IPS-18a (cell line): ENCODE data around the gene GPRIN3.
"Not testable (repeated sequence)": the region's sequence is repeated elsewhere in the genome, so short reads cannot be mapped to it uniquely, and the experiment has no call there.

Source experiments
- H3K27ac ChIP-seq: one replicate; pipeline ENCODE4 v1.5.1; 2013; ENCODE audit warnings: low read length
- H3K27me3 ChIP-seq: one replicate; pipeline ENCODE4 v1.6.1; 2013; ENCODE audit warnings: mild to moderate bottlenecking, low read length; ENCODE audit not compliant: control insufficient read depth, insufficient read depth
- H3K36me3 ChIP-seq: one replicate; pipeline ENCODE4 v1.6.1; 2013; ENCODE audit warnings: low read depth, low read length; ENCODE audit not compliant: control insufficient read depth
- H3K4me1 ChIP-seq: one replicate; pipeline ENCODE4 v1.6.1; 2013; ENCODE audit warnings: low read depth, low read length; ENCODE audit not compliant: control insufficient read depth
- H3K4me3 ChIP-seq: one replicate; pipeline ENCODE4 v1.5.1; 2013; ENCODE audit warnings: low read length
- H3K9ac ChIP-seq: one replicate; pipeline ENCODE4 v1.6.1; 2013; ENCODE audit warnings: mild to moderate bottlenecking, low read length, moderate library complexity
- H3K9me3 ChIP-seq: one replicate; pipeline ENCODE4 v1.6.1; 2013; ENCODE audit warnings: low read depth, low read length; ENCODE audit not compliant: control insufficient read depth

Gene GPRIN3

GRCh38 chr4:89269121-89269666 lies 38.4 kb downstream of the GPRIN3 start:
- H3K27me3 ChIP-seq, result no peaks in the 10 kb centered on the region
- no peak overlapping the region for H3K9ac ChIP-seq
- no peaks in the 10 kb centered on the region for H3K9me3 ChIP-seq
- H3K4me1 ChIP-seq, result no peaks in the 10 kb centered on the region
- no peak overlapping the region for H3K4me3 ChIP-seq
- no peak overlapping the region for H3K27ac ChIP-seq
- no peaks in the 10 kb centered on the region for H3K36me3 ChIP-seq

- Histone ChIP-seq H3K9ac (no peak overlapping the region), H3K4me1 (no peaks in the 10 kb centered on the region), H3K27me3 (no peaks in the 10 kb centered on the region), H3K4me3 (no peak overlapping the region), H3K9me3 (no peaks in the 10 kb centered on the region), H3K36me3 (no peaks in the 10 kb centered on the region), H3K27ac (no peak overlapping the region)
Observed at GRCh38 chr4:89268679-89269078, 38.9 kb downstream of the GPRIN3 start.

GRCh38 chr4:89267846-89268245 lies 39.8 kb downstream of the GPRIN3 start:
- H3K9ac ChIP-seq, result no peak overlapping the region
- no peaks in the 10 kb centered on the region for H3K9me3 ChIP-seq
- no peaks in the 10 kb centered on the region for H3K36me3 ChIP-seq
- no peak overlapping the region for H3K27ac ChIP-seq
- H3K4me1 ChIP-seq, result no peaks in the 10 kb centered on the region
- no peaks in the 10 kb centered on the region for H3K27me3 ChIP-seq
- no peak overlapping the region for H3K4me3 ChIP-seq

- Histone ChIP-seq H3K4me3 (no peak overlapping the region), H3K36me3 (no peaks in the 10 kb centered on the region), H3K4me1 (no peaks in the 10 kb centered on the region)
Observed at GRCh38 chr4:89267392-89267791, 40.2 kb downstream of the GPRIN3 start.

GRCh38 chr4:89266128-89266527 lies 41.5 kb downstream of the GPRIN3 start:
- Histone ChIP-seq H3K4me3 (no peak overlapping the region), H3K9me3 (no peaks in the 10 kb centered on the region), H3K36me3 (no peaks in the 10 kb centered on the region), H3K27ac (no peak overlapping the region), H3K27me3 (no peaks in the 10 kb centered on the region), H3K4me1 (no peaks in the 10 kb centered on the region), H3K9ac (no peak overlapping the region)

More at GRCh38 chr4:89267392-89267791, 40.2 kb downstream of the GPRIN3 start:
- no peaks in the 10 kb centered on the region for H3K27me3 ChIP-seq
- no peak overlapping the region for H3K9ac ChIP-seq
- H3K9me3 ChIP-seq, result no peaks in the 10 kb centered on the region
- no peak overlapping the region for H3K27ac ChIP-seq

- H3K9me3 ChIP-seq, result no peaks in the 10 kb centered on the region
- no peak overlapping the region for H3K9ac ChIP-seq
- no peaks in the 10 kb centered on the region for H3K27me3 ChIP-seq
- H3K4me3 ChIP-seq, result no peak overlapping the region
- no peak overlapping the region for H3K27ac ChIP-seq
- H3K36me3 ChIP-seq, result no peaks in the 10 kb centered on the region
- peaks cover 17% of the 10 kb centered on the region for H3K4me1 ChIP-seq
Observed at GRCh38 chr4:89263265-89263664, 44.3 kb downstream of the GPRIN3 start.

GRCh38 chr4:89259301-89260028 lies 48.1 kb downstream of the GPRIN3 start:
- Histone ChIP-seq H3K4me3 (no peak overlapping the region), H3K9ac (no peak overlapping the region), H3K27ac (no peak overlapping the region), H3K4me1 (peaks cover 17% of the 10 kb centered on the region), H3K9me3 (no peaks in the 10 kb centered on the region), H3K36me3 (no peaks in the 10 kb centered on the region), H3K27me3 (no peaks in the 10 kb centered on the region)

- no peaks in the 10 kb centered on the region for H3K27me3 ChIP-seq
- no peak overlapping the region for H3K27ac ChIP-seq
- peaks cover 17% of the 10 kb centered on the region for H3K4me1 ChIP-seq
Observed at GRCh38 chr4:89258506-89258905, 49.1 kb downstream of the GPRIN3 start.

GRCh38 chr4:89257376-89257775 lies 50.2 kb downstream of the GPRIN3 start:
- peaks cover 17% of the 10 kb centered on the region for H3K4me1 ChIP-seq

More at GRCh38 chr4:89258506-89258905, 49.1 kb downstream of the GPRIN3 start:
- Histone ChIP-seq H3K4me3 (no peak overlapping the region), H3K9ac (no peak overlapping the region), H3K36me3 (no peaks in the 10 kb centered on the region), H3K9me3 (no peaks in the 10 kb centered on the region)

GRCh38 chr4:89256203-89256800 lies 51.3 kb downstream of the GPRIN3 start:
- Histone ChIP-seq H3K36me3 (no peaks in the 10 kb centered on the region), H3K9ac (no peak overlapping the region), H3K27me3 (no peaks in the 10 kb centered on the region), H3K27ac (no peak overlapping the region), H3K9me3 (no peaks in the 10 kb centered on the region), H3K4me1 (peaks cover 17% of the 10 kb centered on the region), H3K4me3 (no peak overlapping the region)

More at GRCh38 chr4:89257376-89257775, 50.2 kb downstream of the GPRIN3 start:
- H3K9me3 ChIP-seq, result no peaks in the 10 kb centered on the region
- H3K9ac ChIP-seq, result no peak overlapping the region
- no peaks in the 10 kb centered on the region for H3K27me3 ChIP-seq
- no peaks in the 10 kb centered on the region for H3K36me3 ChIP-seq
- H3K4me3 ChIP-seq, result no peak overlapping the region
- no peak overlapping the region for H3K27ac ChIP-seq

GRCh38 chr4:89254847-89255246 lies 52.8 kb downstream of the GPRIN3 start:
- Histone ChIP-seq H3K36me3 (no peaks in the 10 kb centered on the region), H3K4me3 (no peak overlapping the region), H3K9me3 (no peaks in the 10 kb centered on the region), H3K4me1 (peaks cover 16% of the 10 kb centered on the region), H3K9ac (no peak overlapping the region), H3K27me3 (no peaks in the 10 kb centered on the region), H3K27ac (no peak overlapping the region)

GRCh38 chr4:89254347-89254746 lies 53.3 kb downstream of the GPRIN3 start:
- peaks cover 11% of the 10 kb centered on the region for H3K4me1 ChIP-seq
- not testable (repeated sequence) for H3K9me3 ChIP-seq, H3K27ac ChIP-seq, H3K4me3 ChIP-seq, H3K27me3 ChIP-seq, H3K36me3 ChIP-seq, H3K9ac ChIP-seq
